ENCODE measurements around the gene FZD7. TPM values are rescaled to one million over a fixed set of nuclear protein-coding genes. Genes with fewer than 3 reads are reported as not detected.

FZD7 gene
- total RNA-seq, 1 donor from 2014 or later: 1.5 TPM

DNA sequence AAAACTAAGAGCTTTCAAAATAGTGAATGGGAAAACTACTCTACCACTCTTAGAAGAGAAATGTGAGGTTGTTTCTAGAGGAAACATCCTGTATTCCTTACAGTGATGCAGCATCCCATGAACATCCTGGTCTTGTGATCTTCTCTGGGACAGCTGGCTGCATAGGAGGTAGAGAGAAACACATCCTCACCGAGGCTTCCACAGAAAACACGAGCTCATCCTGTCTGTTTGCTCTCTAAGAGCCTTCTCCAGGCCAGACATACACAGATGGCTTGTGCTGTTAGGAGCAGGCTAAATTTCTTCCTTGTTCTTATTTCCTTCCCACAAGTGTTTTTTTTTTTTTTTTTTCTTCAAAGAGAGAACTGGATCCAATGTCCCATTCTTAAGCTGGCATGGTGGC, 14.7 kb upstream of the FZD7 start:
- Mint-ChIP-seq H3K27ac (no peak overlapping the region), H3K9me3 (no peaks in the 10 kb centered on the region), H3K4me1 (ENCODE audit: low read depth) (no peaks in the 10 kb centered on the region), H3K27me3 (ENCODE audit: insufficient read depth) (peaks cover 7% of the 10 kb centered on the region), H3K36me3 (ENCODE audit: low read depth) (no peaks in the 10 kb centered on the region), H3K4me3 (no peak overlapping the region)
- DNase-seq (ENCODE audit: low spot score): no peak
- intact Hi-C loops (cut with micrococcal nuclease): no loop called here

DNA sequence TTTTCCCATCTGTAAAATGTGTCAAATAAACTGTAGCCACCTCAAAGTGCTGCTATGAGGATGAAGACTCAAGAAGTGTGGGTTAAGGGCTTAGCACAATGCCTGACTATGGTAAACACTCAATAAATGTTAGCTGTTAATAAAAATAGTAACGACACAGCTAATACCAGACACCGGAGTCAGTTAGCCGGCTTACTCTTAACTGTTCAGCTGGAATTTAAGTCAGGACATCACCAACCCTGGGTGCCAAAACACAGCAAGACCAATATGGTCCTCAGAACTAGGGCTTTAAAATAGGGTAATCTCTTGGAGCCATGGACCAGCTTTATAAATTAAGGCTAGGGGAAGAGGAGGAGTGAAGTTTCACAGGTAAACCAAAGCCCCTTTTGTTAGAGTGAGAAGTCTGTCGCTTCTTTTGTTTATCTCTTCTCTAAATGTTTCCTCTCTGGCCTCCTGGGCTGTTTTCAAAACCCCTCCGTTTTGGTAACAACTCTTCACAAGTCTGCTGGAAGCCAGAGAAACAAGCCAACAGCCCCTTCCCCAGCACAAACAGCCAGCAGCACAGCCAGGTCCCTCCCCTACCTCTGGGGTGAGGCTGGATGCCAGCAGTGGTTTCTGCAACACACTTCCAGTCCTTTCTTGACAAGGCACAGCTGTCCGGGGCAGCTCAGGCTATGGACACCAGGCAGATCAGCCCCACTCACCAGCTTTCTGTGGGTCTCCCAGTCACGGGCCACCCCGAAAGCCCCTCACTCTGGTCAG, 13.8 kb upstream of the FZD7 start:
- H3K36me3 Mint-ChIP-seq (ENCODE audit: low read depth): no peaks in the 10 kb centered on the region
- intact Hi-C loops (cut with micrococcal nuclease): no loop called here
- peaks cover 10% of the 10 kb centered on the region for H3K27me3 Mint-ChIP-seq (ENCODE audit: insufficient read depth)
- no peak overlapping the region for H3K27ac Mint-ChIP-seq
- no peaks in the 10 kb centered on the region for H3K4me1 Mint-ChIP-seq (ENCODE audit: low read depth)
- H3K9me3 Mint-ChIP-seq: no peaks in the 10 kb centered on the region
- DNase-seq (ENCODE audit: low spot score): no peak
- no peak overlapping the region for H3K4me3 Mint-ChIP-seq

DNA sequence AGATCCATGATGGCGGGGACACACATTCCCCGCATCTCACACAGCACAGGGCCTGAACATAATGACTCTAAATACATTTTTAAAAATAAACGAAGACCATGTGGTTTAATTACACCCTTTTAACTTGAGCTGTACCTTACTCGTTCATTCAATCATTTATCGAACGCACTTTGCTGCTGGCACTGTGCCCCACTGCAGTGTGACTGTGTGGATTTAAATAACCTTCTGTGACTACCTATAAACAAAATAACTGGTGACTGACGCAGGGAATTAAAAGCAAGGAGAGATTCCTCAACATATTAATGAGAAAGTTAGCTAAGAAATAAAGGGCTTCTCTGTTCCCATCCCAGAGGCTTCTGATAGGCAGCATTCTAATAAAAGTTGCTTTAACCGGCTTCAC, 10.9 kb upstream of the FZD7 start:
- H3K27me3 Mint-ChIP-seq (ENCODE audit: insufficient read depth): peaks cover 14% of the 10 kb centered on the region
- intact Hi-C loops (cut with micrococcal nuclease): no loop called here
- no peaks in the 10 kb centered on the region for H3K9me3 Mint-ChIP-seq
- H3K4me3 Mint-ChIP-seq: no peak overlapping the region
- no peak for DNase-seq (ENCODE audit: low spot score)
- H3K36me3 Mint-ChIP-seq (ENCODE audit: low read depth): no peaks in the 10 kb centered on the region
- H3K4me1 Mint-ChIP-seq (ENCODE audit: low read depth): no peaks in the 10 kb centered on the region
- H3K27ac Mint-ChIP-seq: no peak overlapping the region

DNA sequence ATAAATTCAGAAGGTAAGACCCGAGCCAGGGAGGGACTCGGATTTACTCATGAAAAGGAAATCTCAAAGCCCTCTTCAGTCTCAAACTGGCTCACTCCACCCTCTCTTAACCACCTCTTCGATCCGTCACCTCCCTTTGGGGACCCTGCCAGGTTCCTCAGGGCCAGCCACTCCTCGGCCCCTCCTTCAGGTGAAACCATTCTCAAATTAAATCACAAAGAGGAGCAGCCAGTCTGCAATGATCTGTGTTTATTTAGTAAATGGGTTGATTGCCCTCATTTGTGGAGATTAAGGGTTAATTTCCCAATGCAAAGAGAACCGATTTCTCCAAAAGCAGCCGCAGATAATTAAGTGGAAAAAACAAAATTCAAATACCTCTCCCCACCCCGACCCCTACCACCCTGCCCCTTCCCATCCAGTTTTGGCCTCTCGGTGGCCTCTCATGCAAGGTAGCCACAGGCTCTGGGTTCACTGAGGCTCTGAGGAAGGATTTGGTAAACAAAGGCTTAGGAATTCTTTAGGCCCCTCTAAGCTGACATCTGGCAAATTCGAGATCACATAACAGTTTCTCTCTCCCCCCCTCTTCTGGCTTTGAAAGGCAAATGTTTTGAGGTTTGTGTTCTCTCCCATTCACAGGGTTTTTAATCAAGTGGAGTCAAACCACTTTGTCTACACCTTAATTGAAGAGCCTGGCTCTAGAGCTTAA, 10.3 kb upstream of the FZD7 start:
- no peak for DNase-seq (ENCODE audit: low spot score)
- H3K9me3 Mint-ChIP-seq: no peaks in the 10 kb centered on the region
- intact Hi-C loops (cut with micrococcal nuclease): no loop called here
- H3K36me3 Mint-ChIP-seq (ENCODE audit: low read depth): no peaks in the 10 kb centered on the region
- H3K4me3 Mint-ChIP-seq: no peak overlapping the region
- peaks cover 14% of the 10 kb centered on the region for H3K27me3 Mint-ChIP-seq (ENCODE audit: insufficient read depth)
- H3K4me1 Mint-ChIP-seq (ENCODE audit: low read depth): no peaks in the 10 kb centered on the region
- no peak overlapping the region for H3K27ac Mint-ChIP-seq

DNA sequence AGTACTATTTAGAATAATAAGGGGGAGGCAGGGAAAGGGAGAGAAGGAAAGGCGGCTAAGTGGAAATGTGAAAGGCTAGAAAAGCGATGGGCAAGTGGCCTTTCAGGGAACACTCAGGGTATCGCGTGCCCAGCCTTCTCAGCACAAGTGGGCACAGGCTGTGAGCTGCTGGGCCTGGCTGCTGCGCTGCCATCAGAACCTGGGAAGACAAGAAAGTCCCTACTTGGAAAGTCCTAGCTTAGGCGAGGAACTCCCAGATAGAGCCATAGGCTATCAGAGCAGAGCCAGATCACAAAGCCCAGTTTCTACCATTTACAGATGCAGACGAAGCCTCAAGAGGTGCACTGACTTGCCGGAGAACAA, 9.8 kb upstream of the FZD7 start:
- Mint-ChIP-seq H3K36me3 (ENCODE audit: low read depth) (no peaks in the 10 kb centered on the region), H3K27ac (no peak overlapping the region), H3K27me3 (ENCODE audit: insufficient read depth) (peaks cover 14% of the 10 kb centered on the region), H3K9me3 (no peaks in the 10 kb centered on the region), H3K4me3 (no peak overlapping the region), H3K4me1 (ENCODE audit: low read depth) (no peaks in the 10 kb centered on the region)
- DNase-seq (ENCODE audit: low spot score): no peak
- intact Hi-C loops (cut with micrococcal nuclease): no loop called here

DNA sequence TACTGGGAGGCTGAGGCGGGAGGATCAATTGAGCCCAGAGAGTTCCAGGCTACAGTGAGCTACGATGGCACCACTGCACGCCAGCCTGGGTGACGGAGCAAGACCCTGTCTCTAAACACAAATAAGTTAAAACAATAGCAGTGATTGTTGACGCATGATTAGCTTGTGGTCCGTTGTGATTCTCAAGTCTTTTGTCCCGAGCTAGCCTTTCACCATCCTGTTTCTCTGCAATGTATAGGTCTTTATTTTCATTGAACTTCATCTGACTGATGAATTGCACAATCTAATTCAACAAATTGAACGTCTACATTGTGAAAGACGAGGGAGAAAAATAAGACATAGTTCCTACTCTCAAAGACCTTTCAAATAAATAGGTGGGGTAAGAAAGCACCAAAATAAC, 8.8 kb upstream of the FZD7 start:
- H3K9me3 Mint-ChIP-seq: no peaks in the 10 kb centered on the region
- H3K4me3 Mint-ChIP-seq: no peak overlapping the region
- no peaks in the 10 kb centered on the region for H3K36me3 Mint-ChIP-seq (ENCODE audit: low read depth)
- peaks cover 18% of the 10 kb centered on the region for H3K27me3 Mint-ChIP-seq (ENCODE audit: insufficient read depth)
- H3K27ac Mint-ChIP-seq: no peak overlapping the region
- H3K4me1 Mint-ChIP-seq (ENCODE audit: low read depth): no peaks in the 10 kb centered on the region
- intact Hi-C loops (cut with micrococcal nuclease): no loop called here
- no peak for DNase-seq (ENCODE audit: low spot score)

DNA sequence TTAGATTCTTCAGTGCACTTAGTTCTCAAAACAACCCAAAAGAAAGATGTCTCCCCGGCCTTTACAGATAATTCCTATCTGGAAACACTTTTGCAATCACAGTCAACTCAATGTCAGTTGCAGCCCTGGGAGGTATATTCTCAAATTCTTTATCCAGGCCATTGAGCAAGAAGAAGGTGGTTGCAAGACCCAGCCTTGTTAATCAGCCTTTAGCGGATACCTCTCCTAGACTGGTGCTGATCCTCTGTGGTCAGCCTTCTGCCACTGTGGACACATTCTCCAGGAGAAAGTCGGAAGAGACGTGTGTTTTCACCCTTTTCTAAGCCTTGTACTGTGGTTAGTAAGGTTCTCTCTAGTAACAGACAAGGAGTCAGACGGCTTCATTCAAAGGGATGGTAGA, 7.8 kb upstream of the FZD7 start:
- Mint-ChIP-seq H3K27me3 (ENCODE audit: insufficient read depth) (peaks cover 27% of the 10 kb centered on the region), H3K27ac (no peak overlapping the region), H3K4me1 (ENCODE audit: low read depth) (no peaks in the 10 kb centered on the region), H3K36me3 (ENCODE audit: low read depth) (no peaks in the 10 kb centered on the region), H3K4me3 (no peak overlapping the region), H3K9me3 (no peaks in the 10 kb centered on the region)
- no peak for DNase-seq (ENCODE audit: low spot score)
- intact Hi-C loops (cut with micrococcal nuclease): no loop called here

DNA sequence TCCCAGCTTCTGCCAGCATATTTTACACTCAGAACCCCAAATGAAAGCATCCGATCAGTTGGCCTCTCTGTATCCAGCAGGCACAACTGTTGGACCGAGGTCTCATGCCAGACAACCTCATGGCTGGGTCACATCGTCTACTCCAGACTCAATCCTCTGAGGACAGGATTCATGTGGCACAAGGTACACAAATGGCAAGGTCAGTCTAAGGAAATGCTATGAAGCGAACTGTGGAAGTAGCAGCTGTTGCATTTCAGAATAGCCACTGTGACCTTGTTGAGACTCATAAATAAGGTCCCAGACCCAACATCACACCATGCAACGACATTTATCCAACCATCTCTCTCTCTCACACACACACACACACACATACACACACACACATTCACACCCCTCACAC, 7.1 kb upstream of the FZD7 start:
- no peaks in the 10 kb centered on the region for H3K4me1 Mint-ChIP-seq (ENCODE audit: low read depth)
- H3K27ac Mint-ChIP-seq: no peak overlapping the region
- no peaks in the 10 kb centered on the region for H3K9me3 Mint-ChIP-seq
- peaks cover 34% of the 10 kb centered on the region for H3K27me3 Mint-ChIP-seq (ENCODE audit: insufficient read depth)
- no peak overlapping the region for H3K4me3 Mint-ChIP-seq
- no peak for DNase-seq (ENCODE audit: low spot score)
- intact Hi-C loops (cut with micrococcal nuclease): no loop called here
- H3K36me3 Mint-ChIP-seq (ENCODE audit: low read depth): no peaks in the 10 kb centered on the region

DNA sequence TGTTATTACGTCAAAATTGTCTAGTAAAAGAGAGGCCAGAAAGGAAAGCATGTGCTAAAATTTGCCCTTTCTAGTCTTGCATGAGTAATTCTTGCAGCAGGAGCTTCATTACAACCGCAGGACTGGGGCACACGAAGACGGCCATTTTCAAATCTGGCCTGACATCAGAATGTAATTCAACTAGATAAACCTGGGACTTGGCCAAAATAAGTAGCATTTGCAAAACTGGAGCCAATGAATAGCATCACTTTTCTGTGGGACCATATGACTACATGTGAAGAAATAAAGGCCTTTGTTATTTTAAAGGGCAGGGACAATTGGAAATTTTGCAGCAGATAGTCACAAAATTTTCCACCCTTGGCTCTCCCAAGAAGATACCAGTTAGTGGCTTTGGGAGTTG, 3.0 kb upstream of the FZD7 start:
- H3K36me3 Mint-ChIP-seq (ENCODE audit: low read depth): no peaks in the 10 kb centered on the region
- no peaks in the 10 kb centered on the region for H3K9me3 Mint-ChIP-seq
- H3K4me3 Mint-ChIP-seq: no peak overlapping the region
- H3K27me3 Mint-ChIP-seq (ENCODE audit: insufficient read depth): peaks cover 46% of the 10 kb centered on the region
- H3K27ac Mint-ChIP-seq: no peak overlapping the region
- peaks cover 12% of the 10 kb centered on the region for H3K4me1 Mint-ChIP-seq (ENCODE audit: low read depth)
- no peak for DNase-seq (ENCODE audit: low spot score)
- intact Hi-C loops (cut with micrococcal nuclease): loop anchor here (5.0 to 10.0 kb wide), 4 partner anchors 347 to 1218 kb away; partner anchors contain the start of genes BMPR2, BZW1, STRADB and TRAK2

DNA sequence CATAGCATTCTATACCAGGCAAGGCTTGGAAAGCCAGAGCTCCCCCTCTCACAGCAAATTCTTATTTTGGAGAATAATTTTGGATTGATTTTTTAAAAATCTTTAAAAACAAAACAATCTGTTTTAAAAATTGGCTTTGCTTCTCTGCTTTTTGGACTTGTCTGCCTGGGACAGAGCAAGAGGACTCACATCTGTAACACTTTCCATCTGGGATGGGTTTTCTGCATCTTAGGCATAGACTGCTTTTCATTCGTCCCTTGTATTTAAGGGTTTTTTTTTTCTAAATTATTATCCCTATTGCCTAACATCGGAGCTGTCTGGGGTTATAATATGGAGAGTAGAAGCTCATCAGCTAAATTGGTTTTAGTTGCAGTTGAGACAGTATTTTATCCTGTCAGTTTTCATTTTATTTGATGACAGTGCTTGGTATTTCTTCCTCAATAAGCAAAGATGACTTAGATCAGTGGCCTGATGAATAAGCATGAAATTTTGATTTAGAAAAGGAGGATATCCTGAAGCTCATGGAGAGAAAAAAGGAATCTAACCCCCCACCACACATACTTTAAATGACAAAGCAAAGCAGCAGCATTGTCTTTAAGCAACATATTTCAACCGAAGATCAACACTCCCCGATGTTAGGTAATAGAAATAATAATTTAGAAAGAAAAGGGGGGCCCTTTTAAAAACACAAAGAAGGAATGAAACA, 2.3 kb upstream of the FZD7 start:
- intact Hi-C loops (cut with micrococcal nuclease): loop anchor here (5.0 to 10.0 kb wide), 4 partner anchors 346 to 1219 kb away; partner anchors contain the start of genes BMPR2, BZW1, STRADB and TRAK2
- DNase-seq (ENCODE audit: low spot score): no peak
- H3K36me3 Mint-ChIP-seq (ENCODE audit: low read depth): no peaks in the 10 kb centered on the region
- peaks cover 43% of the 10 kb centered on the region for H3K27me3 Mint-ChIP-seq (ENCODE audit: insufficient read depth)
- H3K4me3 Mint-ChIP-seq: peak overlapping the region; percentile 89
- H3K27ac Mint-ChIP-seq: no peak overlapping the region
- no peaks in the 10 kb centered on the region for H3K9me3 Mint-ChIP-seq
- peaks cover 12% of the 10 kb centered on the region for H3K4me1 Mint-ChIP-seq (ENCODE audit: low read depth)

DNA sequence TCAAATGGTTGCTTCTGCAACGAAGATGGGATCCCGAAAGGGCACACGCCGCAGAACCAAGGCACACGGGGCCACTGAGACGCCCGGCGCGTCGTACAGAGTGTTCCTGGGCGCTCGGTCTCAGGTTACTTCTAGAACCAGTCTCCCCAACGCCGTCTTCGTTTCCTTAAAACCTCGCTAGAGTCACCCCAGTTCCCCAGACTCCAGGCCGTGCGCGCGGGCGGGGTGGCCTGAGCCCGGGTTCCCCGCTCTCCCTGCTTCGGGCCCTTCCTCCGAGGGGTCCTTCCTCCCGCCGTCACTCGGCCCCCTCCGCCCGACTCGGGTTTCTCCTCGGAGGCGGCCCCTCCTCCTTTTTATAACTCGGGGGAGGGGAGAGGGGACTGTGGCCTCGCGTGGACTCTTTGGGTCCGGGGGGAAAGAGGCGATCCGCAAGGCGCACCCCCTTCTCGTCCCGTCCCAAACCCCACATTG, 774 bp upstream of the FZD7 start:
- DNase-seq (ENCODE audit: low spot score): peak; percentile 30
- peaks cover 42% of the 10 kb centered on the region for H3K27me3 Mint-ChIP-seq (ENCODE audit: insufficient read depth)
- no peaks in the 10 kb centered on the region for H3K9me3 Mint-ChIP-seq
- intact Hi-C loops (cut with micrococcal nuclease): loop anchor here (2.0 to 10.0 kb wide), 10 partner anchors 146 to 1221 kb away; partner anchors contain the start of genes ALS2, BMPR2, BZW1 and NOP58
- peaks cover 12% of the 10 kb centered on the region for H3K4me1 Mint-ChIP-seq (ENCODE audit: low read depth)
- H3K27ac Mint-ChIP-seq: no peak overlapping the region
- H3K36me3 Mint-ChIP-seq (ENCODE audit: low read depth): no peaks in the 10 kb centered on the region
- H3K4me3 Mint-ChIP-seq: peak overlapping the region; percentile 89

DNA sequence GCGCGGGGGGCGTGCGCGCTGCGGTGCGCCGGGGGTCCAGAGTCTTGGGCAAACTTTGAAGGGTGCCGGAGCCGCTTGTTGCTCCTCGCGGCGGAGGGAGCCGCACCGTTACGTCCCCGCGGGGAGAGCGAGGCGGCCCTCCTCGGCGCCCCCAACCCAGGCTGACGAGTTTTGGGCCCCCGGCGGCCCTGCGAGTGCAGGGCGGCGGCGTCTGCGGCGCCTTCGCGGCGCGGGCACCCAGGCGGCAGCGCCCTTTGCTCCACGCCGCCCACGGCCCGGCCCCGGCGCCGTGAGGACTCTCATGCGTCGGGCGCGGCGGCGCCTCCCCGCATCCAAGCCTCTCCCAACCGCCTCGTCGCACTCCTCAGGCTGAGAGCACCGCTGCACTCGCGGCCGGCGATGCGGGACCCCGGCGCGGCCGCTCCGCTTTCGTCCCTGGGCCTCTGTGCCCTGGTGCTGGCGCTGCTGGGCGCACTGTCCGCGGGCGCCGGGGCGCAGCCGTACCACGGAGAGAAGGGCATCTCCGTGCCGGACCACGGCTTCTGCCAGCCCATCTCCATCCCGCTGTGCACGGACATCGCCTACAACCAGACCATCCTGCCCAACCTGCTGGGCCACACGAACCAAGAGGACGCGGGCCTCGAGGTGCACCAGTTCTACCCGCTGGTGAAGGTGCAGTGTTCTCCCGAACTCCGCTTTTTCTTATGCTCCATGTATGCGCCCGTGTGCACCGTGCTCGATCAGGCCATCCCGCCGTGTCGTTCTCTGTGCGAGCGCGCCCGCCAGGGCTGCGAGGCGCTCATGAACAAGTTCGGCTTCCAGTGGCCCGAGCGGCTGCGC, 814 bp downstream of the FZD7 start:
- no peaks in the 10 kb centered on the region for H3K36me3 Mint-ChIP-seq (ENCODE audit: low read depth)
- peaks cover 49% of the 10 kb centered on the region for H3K27me3 Mint-ChIP-seq (ENCODE audit: insufficient read depth)
- DNase-seq (ENCODE audit: low spot score): no peak
- H3K9me3 Mint-ChIP-seq: no peaks in the 10 kb centered on the region
- intact Hi-C loops (cut with micrococcal nuclease): loop anchor here (5.0 to 10.0 kb wide), 4 partner anchors 343 to 1222 kb away; partner anchors contain the start of genes BMPR2, BZW1, STRADB and TRAK2
- H3K4me1 Mint-ChIP-seq (ENCODE audit: low read depth): peaks cover 12% of the 10 kb centered on the region
- H3K4me3 Mint-ChIP-seq: peak overlapping the region; percentile 82
- H3K27ac Mint-ChIP-seq: peak overlapping the region; percentile 63
